ENCODE results near the gene GMDS.

Gene GMDS

GRCh38 chr6:1716868-1717267 lies 528.5 kb downstream of the GMDS start:
- TF ChIP-seq CTCF (IDR thresholded peaks at IDR 0.05; ENCODE audit: control insufficient read depth, insufficient read depth, low read depth, low read length, missing control alignments) = no peak
- no peak overlapping the region for H3K4me3 ChIP-seq (ENCODE audit: control insufficient read depth, low read depth, low read length)
- DNase-seq (ENCODE audit: low read depth) = no peak

GRCh38 chr6:1716396-1716795 lies 529.0 kb downstream of the GMDS start:
- no peak for TF ChIP-seq CTCF (IDR thresholded peaks at IDR 0.05; ENCODE audit: control insufficient read depth, insufficient read depth, low read depth, low read length, missing control alignments)
- no peak overlapping the region for H3K4me3 ChIP-seq (ENCODE audit: control insufficient read depth, low read depth, low read length)
- no peak for DNase-seq (ENCODE audit: low read depth)

GRCh38 chr6:1715336-1715735 lies 530.1 kb downstream of the GMDS start:
- H3K4me3 ChIP-seq (ENCODE audit: control insufficient read depth, low read depth, low read length) = no peak overlapping the region
- TF ChIP-seq CTCF (IDR thresholded peaks at IDR 0.05; ENCODE audit: control insufficient read depth, insufficient read depth, low read depth, low read length, missing control alignments) = no peak
- DNase-seq (ENCODE audit: low read depth) = no peak

GRCh38 chr6:1714654-1715053 lies 530.8 kb downstream of the GMDS start:
- TF ChIP-seq CTCF (IDR thresholded peaks at IDR 0.05; ENCODE audit: control insufficient read depth, insufficient read depth, low read depth, low read length, missing control alignments) = no peak
- no peak for DNase-seq (ENCODE audit: low read depth)
- no peak overlapping the region for H3K4me3 ChIP-seq (ENCODE audit: control insufficient read depth, low read depth, low read length)

- DNase-seq (ENCODE audit: low read depth) = no peak
- TF ChIP-seq CTCF (IDR thresholded peaks at IDR 0.05; ENCODE audit: control insufficient read depth, insufficient read depth, low read depth, low read length, missing control alignments) = no peak
- H3K4me3 ChIP-seq (ENCODE audit: control insufficient read depth, low read depth, low read length) = no peak overlapping the region
Observed at GRCh38 chr6:1713016-1713600, 532.3 kb downstream of the GMDS start.

GRCh38 chr6:1712451-1712850 lies 533.0 kb downstream of the GMDS start:
- TF ChIP-seq CTCF (IDR thresholded peaks at IDR 0.05; ENCODE audit: control insufficient read depth, insufficient read depth, low read depth, low read length, missing control alignments) = no peak
- no peak for DNase-seq (ENCODE audit: low read depth)
- no peak overlapping the region for H3K4me3 ChIP-seq (ENCODE audit: control insufficient read depth, low read depth, low read length)

GRCh38 chr6:1711136-1711535 lies 534.3 kb downstream of the GMDS start:
- DNase-seq (ENCODE audit: low read depth) = no peak
- TF ChIP-seq CTCF (IDR thresholded peaks at IDR 0.05; ENCODE audit: control insufficient read depth, insufficient read depth, low read depth, low read length, missing control alignments) = no peak
- no peak overlapping the region for H3K4me3 ChIP-seq (ENCODE audit: control insufficient read depth, low read depth, low read length)

Data from AG09309 (cell line).